Liver (tissue), 9 donors: ENCODE results near the gene CPSF4L. TPM values are rescaled to one million over a fixed set of nuclear protein-coding genes. Genes with fewer than 3 reads are reported as not detected.
A peak's percentile ranks its signal among the peaks of the same experiment; 100 is the strongest.

Experiments
- DNase-seq: peaks from one replicate; pipeline ENCODE4 v3.0.0-alpha.2; 2017; ENCODE audit warnings: low spot score
- H3K27ac ChIP-seq, 2 donors: one replicate each; pipeline ENCODE4 v1.7.0; 2013; ENCODE audit warnings: inconsistent platforms in 2 of 2, low read length in 2 of 2, control low read depth in 1 of 2, low read depth in 1 of 2, mild to moderate bottlenecking in 1 of 2
- H3K27me3 ChIP-seq, 4 donors: one replicate each; pipeline versions ENCODE4 v1.6.1 to v1.7.0; 2013; ENCODE audit warnings: low read length in 3 of 4, inconsistent platforms in 1 of 4, mild to moderate bottlenecking in 1 of 4, moderate library complexity in 1 of 4; ENCODE audit not compliant: control insufficient read depth in 4 of 4, insufficient read depth in 4 of 4
- H3K36me3 ChIP-seq, 4 donors: one replicate each; pipeline versions ENCODE4 v1.6.1 to v1.7.0; 2013; ENCODE audit warnings: low read length in 3 of 4, mild to moderate bottlenecking in 3 of 4, low read depth in 1 of 4, moderate library complexity in 1 of 4; ENCODE audit not compliant: control insufficient read depth in 4 of 4, insufficient read depth in 3 of 4
- H3K4me1 ChIP-seq, 4 donors: one replicate each; pipeline versions ENCODE4 v1.6.1 to v1.7.0; 2013; ENCODE audit warnings: low read length in 3 of 4, mild to moderate bottlenecking in 3 of 4, moderate library complexity in 1 of 4; ENCODE audit not compliant: control insufficient read depth in 4 of 4, insufficient read depth in 4 of 4
- H3K4me3 ChIP-seq, 3 donors: one replicate each; pipeline versions ENCODE4 v1.6.1 to v1.7.0; 2013; ENCODE audit warnings: low read length in 3 of 3, control low read depth in 1 of 3, low read depth in 1 of 3, mild to moderate bottlenecking in 1 of 3
- H3K9ac ChIP-seq, 2 donors: one replicate each; pipeline ENCODE4 v1.7.0; 2013; ENCODE audit warnings: low read length in 2 of 2, mild to moderate bottlenecking in 2 of 2, moderate library complexity in 2 of 2, control low read depth in 1 of 2, low read depth in 1 of 2
- H3K9me3 ChIP-seq, 4 donors: one replicate each; pipeline versions ENCODE4 v1.6.1 to v1.7.0; 2013; ENCODE audit warnings: low read length in 3 of 4; ENCODE audit not compliant: control insufficient read depth in 4 of 4
- FOXA2 ChIP-seq: IDR thresholded peaks from 2 replicates; pipeline ENCODE4 v1.6.1; 2016; ENCODE audit warnings: antibody characterized with exemption
- HNF4A ChIP-seq, 2 donors: conservative IDR thresholded peaks; 2 replicates each; pipeline ENCODE4 v1.6.1; 2016; ENCODE audit warnings: antibody characterized with exemption in 2 of 2, mild to moderate bottlenecking in 2 of 2
- HNF4G ChIP-seq: IDR thresholded peaks from 2 replicates; pipeline ENCODE4 v1.6.1; 2016; ENCODE audit warnings: antibody characterized with exemption
- JUND ChIP-seq, 2 donors: IDR thresholded peaks; 2 replicates each; pipeline ENCODE4 v1.6.1; 2016; ENCODE audit warnings: antibody characterized with exemption in 2 of 2
- NR2F2 ChIP-seq: IDR thresholded peaks from 2 replicates; pipeline ENCODE4 v1.6.1; 2016; ENCODE audit warnings: antibody characterized with exemption
- RXRA ChIP-seq, 2 donors: IDR thresholded peaks; 2 replicates each; pipeline ENCODE4 v1.6.1; 2017 to 2018; ENCODE audit warnings: antibody characterized with exemption in 2 of 2, mild to moderate bottlenecking in 1 of 2
- SP1 ChIP-seq: IDR thresholded peaks from 2 replicates; pipeline ENCODE4 v1.6.1; 2018; ENCODE audit warnings: antibody characterized with exemption, mild to moderate bottlenecking
- TAF1 ChIP-seq: conservative IDR thresholded peaks from 2 replicates; pipeline ENCODE4 v1.6.1; 2016; ENCODE audit warnings: antibody characterized with exemption, mild to moderate bottlenecking
- YY1 ChIP-seq: IDR thresholded peaks from 2 replicates; pipeline ENCODE4 v1.6.1; 2016; ENCODE audit warnings: antibody characterized with exemption, mild to moderate bottlenecking
- WGBS: extraction: QIAGEN DNeasy Blood & Tissue Kit; methylation state at CpG from one replicate; pipeline ENCODE4 v1.1.7; 2013; 5-methylcytosine and 5-hydroxymethylcytosine counted together
- polyA plus RNA-seq, 2 donors: library from polyadenylated mRNA; stranded (reverse) in 1 of 2; unstranded in 1 of 2; fragments of 200-250 nt in 1 of 2; fragments of >200 nt in 1 of 2; fragmentation: Nextera tagmentation in 1 of 2; extraction: Ambion mirVana in 1 of 2; gene quantifications; one replicate each; pipeline versions ENCODE4 v1.2.1 to v1.2.3, GENCODE V29; 2013 to 2015
- total RNA-seq, 2 donors: library from RNA; depleted of rRNA; stranded (reverse); fragments of >200 nt; gene quantifications; one replicate each; pipeline ENCODE4 v1.2.3, GENCODE V29; 2014
- TF ChIP-seq, protein P1 (sequence below): IDR thresholded peaks from 2 replicates; pipeline ENCODE4 v1.6.1; 2016; ENCODE audit warnings: antibody characterized with exemption
- TF ChIP-seq, protein P2 (sequence below): IDR thresholded peaks from 2 replicates; pipeline ENCODE4 v1.6.1; 2016; ENCODE audit warnings: antibody characterized with exemption, mild to moderate bottlenecking
- TF ChIP-seq, protein P3 (sequence below): fragments of 150-350 bp; IDR thresholded peaks from 2 replicates; pipeline ENCODE4 v1.5.1; 2017; ENCODE audit warnings: improper control_type of control experiment, low read depth, low read length; ENCODE audit not compliant: missing input control
- TF ChIP-seq, protein P4 (sequence below): IDR thresholded peaks from 2 replicates; pipeline ENCODE4 v1.6.1; 2016; ENCODE audit warnings: antibody characterized with exemption
- donor health status: healthy.
- donor health status: healthy.
- donor health status: healthy.
- donor health status: healthy.
- donor health status: healthy.

CPSF4L gene
- total and polyA plus RNA-seq, 4 donors: not detected

DNA sequence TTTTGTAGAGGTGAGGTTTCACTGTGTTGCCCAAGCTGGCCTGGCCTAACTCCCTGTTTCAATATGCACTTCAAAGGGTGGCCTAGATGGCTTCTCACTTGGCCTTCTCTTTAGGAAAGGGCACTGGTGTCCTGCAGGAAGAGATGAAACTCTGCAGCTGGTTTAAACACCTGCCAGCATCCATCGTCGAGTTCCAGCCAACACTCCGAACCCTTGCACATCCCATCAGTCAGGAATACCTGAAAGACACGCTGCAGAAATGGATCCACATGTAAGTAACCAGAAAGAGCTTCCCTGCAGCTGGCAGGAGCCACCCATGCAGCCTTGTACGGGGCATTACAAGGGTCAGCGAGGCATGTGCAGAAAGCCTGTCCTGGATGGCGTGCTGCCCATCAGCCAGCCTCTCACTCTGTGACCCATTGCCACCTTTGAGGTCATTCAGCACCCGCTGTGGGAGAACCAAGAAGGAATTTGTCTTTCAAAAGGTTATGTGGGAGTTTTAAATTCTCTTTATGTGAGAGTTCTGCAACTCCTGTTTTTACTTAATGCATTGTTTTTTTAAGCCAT, 61.8 kb downstream of the CPSF4L start:
- TF ChIP-seq HNF4A (conservative IDR thresholded peaks at IDR 0.05): peak; percentile 30 to 48
- no peak for TF ChIP-seq YY1
- TF ChIP-seq SP1: peak; percentile 24
- TF ChIP-seq JUND (IDR thresholded peaks at IDR 0.05): no peak
- TF ChIP-seq RXRA (IDR thresholded peaks at IDR 0.05): peak; percentile 56 to 59
- Histone ChIP-seq H3K27ac (peak overlapping the region; percentile 36 to 39), H3K9ac (no peak overlapping the region), H3K4me3 (no peak overlapping the region), H3K4me1 (peaks cover 4 to 42% (median 31%) of the 10 kb centered on the region in 4 donors), H3K9me3 (no peaks in the 10 kb centered on the region), H3K36me3 (peaks cover 16 to 46% (median 42%) of the 10 kb centered on the region in 4 donors), H3K27me3 (no peaks in the 10 kb centered on the region)
- 66% methylated on average over 8 of the region's 8 CpGs for WGBS
- no peak for DNase-seq

DNA sequence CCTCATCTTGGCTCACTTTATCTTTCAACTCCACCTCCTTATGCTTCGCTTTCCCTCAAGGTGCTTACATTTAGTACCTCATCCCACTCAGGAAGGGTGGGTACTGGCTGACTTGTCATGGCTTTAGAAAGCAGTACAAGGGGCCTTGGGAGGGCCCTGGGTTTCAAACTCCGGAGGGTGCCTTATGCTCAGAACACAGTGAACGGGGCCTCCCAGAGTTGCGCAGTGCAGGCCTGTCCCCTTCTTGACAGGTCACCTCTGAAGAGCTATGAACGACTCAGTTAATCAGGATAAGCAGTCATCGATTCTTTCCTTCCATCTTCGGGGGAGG, 62.8 kb downstream of the CPSF4L start:
- no peak for DNase-seq
- peaks cover 14 to 45% (median 41%) of the 10 kb centered on the region in 4 donors for H3K36me3 ChIP-seq
- H3K9me3 ChIP-seq: no peaks in the 10 kb centered on the region
- no peaks in the 10 kb centered on the region for H3K27me3 ChIP-seq
- H3K4me1 ChIP-seq: peaks cover 4 to 46% (median 32%) of the 10 kb centered on the region in 4 donors
- H3K9ac ChIP-seq: no peak overlapping the region
- TF ChIP-seq RXRA (IDR thresholded peaks at IDR 0.05) (no peak), TAF1 (no peak), SP1 (no peak), YY1 (no peak), JUND (IDR thresholded peaks at IDR 0.05) (no peak), FOXA2 (no peak), HNF4G (no peak), NR2F2 (no peak)
- TF ChIP-seq, protein P1, sequence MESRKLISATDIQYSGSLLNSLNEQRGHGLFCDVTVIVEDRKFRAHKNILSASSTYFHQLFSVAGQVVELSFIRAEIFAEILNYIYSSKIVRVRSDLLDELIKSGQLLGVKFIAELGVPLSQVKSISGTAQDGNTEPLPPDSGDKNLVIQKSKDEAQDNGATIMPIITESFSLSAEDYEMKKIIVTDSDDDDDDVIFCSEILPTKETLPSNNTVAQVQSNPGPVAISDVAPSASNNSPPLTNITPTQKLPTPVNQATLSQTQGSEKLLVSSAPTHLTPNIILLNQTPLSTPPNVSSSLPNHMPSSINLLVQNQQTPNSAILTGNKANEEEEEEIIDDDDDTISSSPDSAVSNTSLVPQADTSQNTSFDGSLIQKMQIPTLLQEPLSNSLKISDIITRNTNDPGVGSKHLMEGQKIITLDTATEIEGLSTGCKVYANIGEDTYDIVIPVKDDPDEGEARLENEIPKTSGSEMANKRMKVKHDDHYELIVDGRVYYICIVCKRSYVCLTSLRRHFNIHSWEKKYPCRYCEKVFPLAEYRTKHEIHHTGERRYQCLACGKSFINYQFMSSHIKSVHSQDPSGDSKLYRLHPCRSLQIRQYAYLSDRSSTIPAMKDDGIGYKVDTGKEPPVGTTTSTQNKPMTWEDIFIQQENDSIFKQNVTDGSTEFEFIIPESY: no peak
- TF ChIP-seq, protein P2, sequence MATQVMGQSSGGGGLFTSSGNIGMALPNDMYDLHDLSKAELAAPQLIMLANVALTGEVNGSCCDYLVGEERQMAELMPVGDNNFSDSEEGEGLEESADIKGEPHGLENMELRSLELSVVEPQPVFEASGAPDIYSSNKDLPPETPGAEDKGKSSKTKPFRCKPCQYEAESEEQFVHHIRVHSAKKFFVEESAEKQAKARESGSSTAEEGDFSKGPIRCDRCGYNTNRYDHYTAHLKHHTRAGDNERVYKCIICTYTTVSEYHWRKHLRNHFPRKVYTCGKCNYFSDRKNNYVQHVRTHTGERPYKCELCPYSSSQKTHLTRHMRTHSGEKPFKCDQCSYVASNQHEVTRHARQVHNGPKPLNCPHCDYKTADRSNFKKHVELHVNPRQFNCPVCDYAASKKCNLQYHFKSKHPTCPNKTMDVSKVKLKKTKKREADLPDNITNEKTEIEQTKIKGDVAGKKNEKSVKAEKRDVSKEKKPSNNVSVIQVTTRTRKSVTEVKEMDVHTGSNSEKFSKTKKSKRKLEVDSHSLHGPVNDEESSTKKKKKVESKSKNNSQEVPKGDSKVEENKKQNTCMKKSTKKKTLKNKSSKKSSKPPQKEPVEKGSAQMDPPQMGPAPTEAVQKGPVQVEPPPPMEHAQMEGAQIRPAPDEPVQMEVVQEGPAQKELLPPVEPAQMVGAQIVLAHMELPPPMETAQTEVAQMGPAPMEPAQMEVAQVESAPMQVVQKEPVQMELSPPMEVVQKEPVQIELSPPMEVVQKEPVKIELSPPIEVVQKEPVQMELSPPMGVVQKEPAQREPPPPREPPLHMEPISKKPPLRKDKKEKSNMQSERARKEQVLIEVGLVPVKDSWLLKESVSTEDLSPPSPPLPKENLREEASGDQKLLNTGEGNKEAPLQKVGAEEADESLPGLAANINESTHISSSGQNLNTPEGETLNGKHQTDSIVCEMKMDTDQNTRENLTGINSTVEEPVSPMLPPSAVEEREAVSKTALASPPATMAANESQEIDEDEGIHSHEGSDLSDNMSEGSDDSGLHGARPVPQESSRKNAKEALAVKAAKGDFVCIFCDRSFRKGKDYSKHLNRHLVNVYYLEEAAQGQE: no peak
- TF ChIP-seq, protein P3, sequence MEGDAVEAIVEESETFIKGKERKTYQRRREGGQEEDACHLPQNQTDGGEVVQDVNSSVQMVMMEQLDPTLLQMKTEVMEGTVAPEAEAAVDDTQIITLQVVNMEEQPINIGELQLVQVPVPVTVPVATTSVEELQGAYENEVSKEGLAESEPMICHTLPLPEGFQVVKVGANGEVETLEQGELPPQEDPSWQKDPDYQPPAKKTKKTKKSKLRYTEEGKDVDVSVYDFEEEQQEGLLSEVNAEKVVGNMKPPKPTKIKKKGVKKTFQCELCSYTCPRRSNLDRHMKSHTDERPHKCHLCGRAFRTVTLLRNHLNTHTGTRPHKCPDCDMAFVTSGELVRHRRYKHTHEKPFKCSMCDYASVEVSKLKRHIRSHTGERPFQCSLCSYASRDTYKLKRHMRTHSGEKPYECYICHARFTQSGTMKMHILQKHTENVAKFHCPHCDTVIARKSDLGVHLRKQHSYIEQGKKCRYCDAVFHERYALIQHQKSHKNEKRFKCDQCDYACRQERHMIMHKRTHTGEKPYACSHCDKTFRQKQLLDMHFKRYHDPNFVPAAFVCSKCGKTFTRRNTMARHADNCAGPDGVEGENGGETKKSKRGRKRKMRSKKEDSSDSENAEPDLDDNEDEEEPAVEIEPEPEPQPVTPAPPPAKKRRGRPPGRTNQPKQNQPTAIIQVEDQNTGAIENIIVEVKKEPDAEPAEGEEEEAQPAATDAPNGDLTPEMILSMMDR: no peak
- TF ChIP-seq, protein P4, sequence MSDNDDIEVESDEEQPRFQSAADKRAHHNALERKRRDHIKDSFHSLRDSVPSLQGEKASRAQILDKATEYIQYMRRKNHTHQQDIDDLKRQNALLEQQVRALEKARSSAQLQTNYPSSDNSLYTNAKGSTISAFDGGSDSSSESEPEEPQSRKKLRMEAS: no peak
- H3K4me3 ChIP-seq: no peak overlapping the region
- WGBS: 97% methylated on average over 7 of the region's 7 CpGs
- H3K27ac ChIP-seq: no peak overlapping the region

Other genes with a start within 250 kb of the CPSF4L start
- gene SLC39A11, start 169.2 kb downstream of the CPSF4L start, total RNA-seq: 10 to 100 TPM; 34.6 to 44.9 TPM
- gene SLC39A11, start 169.2 kb downstream of the CPSF4L start, polyA plus RNA-seq: 10 to 100 TPM; 18.9 to 21.8 TPM
- 1 to 10 TPM in 1 of 2 donors, under 1 TPM in 1; 0.84 to 1.1 TPM for gene SSTR2, start 96.9 kb downstream of the CPSF4L start, total RNA-seq
- under 1 TPM; 0.12 to 0.38 TPM for gene SSTR2, start 96.9 kb downstream of the CPSF4L start, polyA plus RNA-seq
- 10 to 100 TPM in 1 of 2 donors, 1 to 10 TPM in 1; 6.9 to 13.6 TPM for gene COG1, start 68.8 kb downstream of the CPSF4L start, total RNA-seq
- gene COG1, start 68.8 kb downstream of the CPSF4L start, polyA plus RNA-seq: 10 to 100 TPM; 10.4 to 16.5 TPM
- gene CDC42EP4, start 50.1 kb upstream of the CPSF4L start, total RNA-seq: 10 to 100 TPM; 27.5 to 31.0 TPM
- 10 to 100 TPM; 15.7 to 28.4 TPM for gene CDC42EP4, start 50.1 kb upstream of the CPSF4L start, polyA plus RNA-seq